K562 (cell line): ENCODE data around the gene NRAP. TPM values are rescaled to one million over a fixed set of nuclear protein-coding genes. Genes with fewer than 3 reads are reported as not detected.

ENCODE experiments used
- ATF3 ChIP-seq, 2 experiments: fragments of 450-650 bp in 1 of 2; sonication (generic) in 1 of 2; formaldehyde crosslinking in 1 of 2; IDR thresholded peaks in 1 of 2; conservative IDR thresholded peaks in 1 of 2; 2 replicates each; pipeline versions ENCODE4 v1.6.1 to v1.8.1; 2016 to 2023; ENCODE audit warnings: mild to moderate bottlenecking in 2 of 2, moderate library complexity in 2 of 2, inconsistent platforms in 1 of 2, missing genetic modification reagents in 1 of 2
- CBFA2T3 ChIP-seq: fragments of 450-650 bp; IDR thresholded peaks from 2 replicates; pipeline ENCODE4 v1.6.1; 2017
- DACH1 ChIP-seq: fragments of 450-650 bp; IDR thresholded peaks from 2 replicates; pipeline ENCODE4 v1.6.1; 2018; ENCODE audit not compliant: partially characterized antibody
- EP300 ChIP-seq: IDR thresholded peaks from 2 replicates; pipeline ENCODE4 v1.6.1; 2012; ENCODE audit warnings: low read length, improper control_type of control experiment
- EP400 ChIP-seq: fragments of 450-650 bp; IDR thresholded peaks from 2 replicates; pipeline ENCODE4 v1.6.1; 2017; ENCODE audit warnings: antibody characterized with exemption, mild to moderate bottlenecking, moderate library complexity
- HNRNPUL1 ChIP-seq: fragments of 200-400 bp; formaldehyde crosslinking; IDR thresholded peaks from 2 replicates; pipeline ENCODE4 v1.6.1; 2017; ENCODE audit warnings: low read length
- HSF4 ChIP-seq: fragments of 250-450 bp; sonication (Bioruptor Pico); IDR thresholded peaks from 2 replicates; pipeline ENCODE4 v2.1.2; 2022; ENCODE audit warnings: mild to moderate bottlenecking, moderate library complexity, borderline replicate concordance
- JUND ChIP-seq, 2 experiments: IDR thresholded peaks; 2 replicates in 1 of 2; 3 replicates in 1 of 2; pipeline ENCODE4 v1.6.1; 2011; ENCODE audit warnings: borderline replicate concordance in 2 of 2, low read depth in 2 of 2, low read length in 2 of 2, improper control_type of control experiment in 1 of 2, missing biosample characterization in 1 of 2, missing genetic modification characterization in 1 of 2, missing genetic modification reagents in 1 of 2
- KAT7 ChIP-seq: sonication (generic); formaldehyde crosslinking; IDR thresholded peaks from 2 replicates; pipeline ENCODE4 v1.8.0; 2022; ENCODE audit warnings: missing genetic modification reagents, mild to moderate bottlenecking, borderline replicate concordance
- MBD2 ChIP-seq: sonication (generic); IDR thresholded peaks from 2 replicates; pipeline ENCODE4 v1.6.1; 2016; ENCODE audit warnings: low read depth, borderline replicate concordance
- NFIC ChIP-seq: fragments of 450-650 bp; IDR thresholded peaks from 2 replicates; pipeline ENCODE4 v1.6.1; 2017; ENCODE audit warnings: mild to moderate bottlenecking, inconsistent platforms
- PHF20 ChIP-seq: fragments of 450-650 bp; IDR thresholded peaks from 2 replicates; pipeline ENCODE4 v1.6.1; 2018; ENCODE audit not compliant: partially characterized antibody
- SETDB1 ChIP-seq: IDR thresholded peaks from one replicate; pipeline ENCODE4 v1.6.1; 2012; ENCODE audit warnings: low read length, control low read depth, inconsistent platforms
- SMAD2 ChIP-seq: fragments of 150-350 bp; IDR thresholded peaks from 2 replicates; pipeline ENCODE4 v1.6.1; 2014; ENCODE audit warnings: low read depth, mild to moderate bottlenecking, low read length
- SMARCA4 ChIP-seq: fragments of 450-650 bp; IDR thresholded peaks from 2 replicates; pipeline ENCODE4 v1.6.1; 2016
- SMARCC2 ChIP-seq: fragments of 450-650 bp; IDR thresholded peaks from 2 replicates; pipeline ENCODE4 v1.6.1; 2017; ENCODE audit warnings: antibody characterized with exemption, moderate library complexity, mild to moderate bottlenecking, low read depth
- TARDBP ChIP-seq: fragments of 450-650 bp; IDR thresholded peaks from 2 replicates; pipeline ENCODE4 v1.6.1; 2016
- TGIF2 ChIP-seq: sonication (generic); formaldehyde crosslinking; IDR thresholded peaks from 2 replicates; pipeline ENCODE4 v1.8.1; 2022; ENCODE audit warnings: mild to moderate bottlenecking, missing genetic modification reagents, moderate library complexity
- VEZF1 ChIP-seq: fragments of 200-800 bp; sonication (Bioruptor generic); IDR thresholded peaks from 2 replicates; pipeline ENCODE4 v1.6.1; 2017; ENCODE audit warnings: missing genetic modification characterization, missing compliant biosample characterization
- ZNF551 ChIP-seq: fragments of 250-450 bp; sonication (Bioruptor Pico); IDR thresholded peaks from 2 replicates; pipeline ENCODE4 v1.5.0; 2021; ENCODE audit warnings: mild to moderate bottlenecking, moderate library complexity
- ZNF780A ChIP-seq: fragments of 250-450 bp; sonication (Bioruptor Pico); IDR thresholded peaks from 2 replicates; pipeline ENCODE4 v1.5.0; 2021; ENCODE audit warnings: mild to moderate bottlenecking
- polyA plus RNA-seq, 8 experiments: library from polyadenylated mRNA; depleted of rRNA in 4 of 8; stranded (reverse) in 5 of 8; unstranded in 3 of 8; fragments of >200 nt; fragmentation: Nextera tagmentation in 2 of 8; fragmentation: Illumina TruSeq in 1 of 8; extraction: Ambion mirVana in 2 of 8; extraction: Trizol in 1 of 8; gene quantifications; 2 replicates each; pipeline versions ENCODE4 v1.2.1 to v1.2.3, GENCODE V29; 2011 to 2014; ENCODE audit warnings: inconsistent platforms in 1 of 8, missing spikeins in 1 of 8
- total RNA-seq, 7 experiments: library from RNA; depleted of rRNA in 6 of 7; stranded (reverse); fragments of >200 nt in 6 of 7; fragmentation: Illumina TruSeq in 2 of 7; extraction: Trizol in 2 of 7; gene quantifications; 2 replicates each; pipeline versions ENCODE4 v1.2.1 to v1.2.3, GENCODE V29; 2011 to 2021; ENCODE audit warnings: low replicate concordance in 1 of 7

The NRAP gene
- total and polyA plus RNA-seq, 9 of the 15 experiments (the other 6 are each of a cell fraction or from before 2014, with no cell fraction given), result not detected

DNA sequence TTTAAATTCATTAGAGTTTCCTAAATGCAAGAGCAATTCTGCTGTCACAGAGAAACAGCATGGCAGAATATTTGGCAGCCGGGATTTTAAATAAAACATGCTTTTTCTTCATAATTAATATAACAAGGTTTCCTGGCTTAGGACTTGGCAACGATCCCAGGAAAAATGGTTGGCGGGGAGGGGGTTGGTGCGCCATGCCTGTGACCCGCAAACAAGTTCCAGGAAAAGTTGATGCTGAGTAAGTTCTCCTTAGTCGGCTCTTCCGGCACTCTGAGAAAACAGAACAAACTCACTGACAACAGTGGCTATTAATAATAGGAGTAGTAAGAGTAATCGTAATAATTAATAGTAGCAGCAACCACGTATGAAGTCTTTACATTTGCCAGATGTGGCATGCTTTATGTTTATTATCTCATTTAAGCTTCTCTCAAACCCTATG, 106.4 kb downstream of the NRAP start (continued):
- TF ChIP-seq PHF20 (no peak), VEZF1 (CRISPR knock-in tag) (peak; percentile 20; the same call in 1 of the 2 replicates), SMARCC2 (no peak), ATF3 (IDR thresholded peaks at IDR 0.05) (no peak), ATF3 (CRISPR knock-in tag; conservative IDR thresholded peaks at IDR 0.05) (no peak), EP300 (peak; percentile 28; the same call in 1 of the 2 replicates), EP400 (no peak), ZNF551 (CRISPR knock-in tag) (no peak), JUND (IDR thresholded peaks at IDR 0.05; ENCODE audit: borderline replicate concordance, low read depth, low read length) (0 out of 2 replicates have a peak, but pooled peaks have one; percentile 29), JUND (tag; IDR thresholded peaks at IDR 0.05; ENCODE audit: borderline replicate concordance, low read depth, low read length) (no peak; the same call in 2 of the 3 replicates), SETDB1 (no peak), TARDBP (no peak), ZNF780A (CRISPR knock-in tag) (no peak), SMAD2 (no peak), DACH1 (peak; percentile 20), NFIC (peak; percentile 81), TGIF2 (CRISPR knock-in tag) (no peak), HSF4 (CRISPR knock-in tag) (no peak), KAT7 (CRISPR knock-in tag) (no peak), CBFA2T3 (no peak), SMARCA4 (0 out of 2 replicates have a peak, but pooled peaks have one; percentile 24), MBD2 (no peak), HNRNPUL1 (no peak)
